Tibial nerve (tissue), 4 donors: ENCODE data around the gene TRMU.

Experiments used
- CTCF ChIP-seq, 5 experiments: fragments of 200-600 bp in 3 of 5; fragments of 450-650 bp in 2 of 5; sonication (generic) in 3 of 5; IDR thresholded peaks; one replicate each; pipeline ENCODE4 v1.5.1; 2016 to 2019; ENCODE audit warnings: antibody characterized with exemption in 5 of 5, mild to moderate bottlenecking in 3 of 5, moderate library complexity in 2 of 5
- EP300 ChIP-seq, 2 donors: sonication (generic); formaldehyde crosslinking; IDR thresholded peaks; one replicate each; pipeline ENCODE4 v1.6.1; 2017; ENCODE audit warnings: antibody characterized with exemption in 2 of 2, mild to moderate bottlenecking in 1 of 2
- POLR2A ChIP-seq, 2 donors: fragments of 450-650 bp; IDR thresholded peaks; one replicate each; pipeline ENCODE4 v1.6.1; 2017; ENCODE audit warnings: antibody characterized with exemption in 2 of 2, mild to moderate bottlenecking in 2 of 2, moderate library complexity in 2 of 2

GRCh38 chr22:46358766-46359165, 23.3 kb downstream of the TRMU start:
- TF ChIP-seq CTCF (IDR thresholded peaks at IDR 0.05) (no peak), POLR2A (IDR thresholded peaks at IDR 0.05) (no peak), EP300 (IDR thresholded peaks at IDR 0.05) (no peak)
